ENCODE results near the gene TRRAP.

TRRAP gene

GRCh38 chr7:99002827-99003212 lies 124.5 kb downstream of the TRRAP start:
- in situ Hi-C loops (cut with MboI; ENCODE audit: low sequenced_read_pairs): no loop called here

GRCh38 chr7:99003419-99003818 lies 125.1 kb downstream of the TRRAP start:
- in situ Hi-C loops (cut with MboI; ENCODE audit: low sequenced_read_pairs): no loop called here

- in situ Hi-C loops (cut with MboI; ENCODE audit: low sequenced_read_pairs): no loop called here
These were observed 125.9 kb downstream of the TRRAP start for GRCh38 chr7:99004216-99004615.

GRCh38 chr7:99004781-99005500 lies 126.6 kb downstream of the TRRAP start:
- in situ Hi-C loops (cut with MboI; ENCODE audit: low sequenced_read_pairs): no loop called here

- in situ Hi-C loops (cut with MboI; ENCODE audit: low sequenced_read_pairs): no loop called here
These were observed 127.4 kb downstream of the TRRAP start for GRCh38 chr7:99005776-99006175.

- in situ Hi-C loops (cut with MboI; ENCODE audit: low sequenced_read_pairs): no loop called here
These were observed 128.6 kb downstream of the TRRAP start for GRCh38 chr7:99006739-99007424.

- in situ Hi-C loops (cut with MboI; ENCODE audit: low sequenced_read_pairs): no loop called here
These were observed 129.9 kb downstream of the TRRAP start for GRCh38 chr7:99008181-99008631.

GRCh38 chr7:99008921-99009530 lies 130.7 kb downstream of the TRRAP start:
- in situ Hi-C loops (cut with MboI; ENCODE audit: low sequenced_read_pairs): no loop called here

GRCh38 chr7:99010281-99010680 lies 131.9 kb downstream of the TRRAP start:
- in situ Hi-C loops (cut with MboI; ENCODE audit: low sequenced_read_pairs): no loop called here

GRCh38 chr7:99011341-99011705 lies 133.0 kb downstream of the TRRAP start:
- in situ Hi-C loops (cut with MboI; ENCODE audit: low sequenced_read_pairs): no loop called here

GRCh38 chr7:99011706-99012404 lies 133.5 kb downstream of the TRRAP start:
- in situ Hi-C loops (cut with MboI; ENCODE audit: low sequenced_read_pairs): no loop called here

GRCh38 chr7:99012722-99013121 lies 134.4 kb downstream of the TRRAP start:
- in situ Hi-C loops (cut with MboI; ENCODE audit: low sequenced_read_pairs): no loop called here

- in situ Hi-C loops (cut with MboI; ENCODE audit: low sequenced_read_pairs): no loop called here
These were observed 135.2 kb downstream of the TRRAP start for GRCh38 chr7:99013266-99014112.

GRCh38 chr7:99014113-99014985 lies 136.0 kb downstream of the TRRAP start:
- in situ Hi-C loops (cut with MboI; ENCODE audit: low sequenced_read_pairs): no loop called here

GRCh38 chr7:99016196-99016595 lies 137.9 kb downstream of the TRRAP start:
- in situ Hi-C loops (cut with MboI; ENCODE audit: low sequenced_read_pairs): no loop called here

GRCh38 chr7:99019523-99020412 lies 141.4 kb downstream of the TRRAP start:
- in situ Hi-C loops (cut with MboI; ENCODE audit: low sequenced_read_pairs): no loop called here

GRCh38 chr7:99020413-99020715 lies 142.0 kb downstream of the TRRAP start:
- in situ Hi-C loops (cut with MboI; ENCODE audit: low sequenced_read_pairs): no loop called here

GRCh38 chr7:99021941-99022560 lies 143.7 kb downstream of the TRRAP start:
- in situ Hi-C loops (cut with MboI; ENCODE audit: low sequenced_read_pairs): no loop called here
